Esophagus muscularis mucosa (tissue), 4 donors: Measurements from ENCODE around the gene C2orf78.

Experiments
- EP300 ChIP-seq: sonication (generic); formaldehyde crosslinking; IDR thresholded peaks from one replicate; pipeline ENCODE4 v1.6.1; 2017; ENCODE audit warnings: antibody characterized with exemption
- POLR2A ChIP-seq: fragments of 450-650 bp; IDR thresholded peaks from one replicate; pipeline ENCODE4 v1.6.1; 2017; ENCODE audit warnings: antibody characterized with exemption, moderate library complexity, mild to moderate bottlenecking, low read depth
- TF ChIP-seq, protein P1 (sequence below), 3 experiments: fragments of 200-600 bp in 2 of 3; fragments of 450-650 bp in 1 of 3; sonication (generic) in 2 of 3; IDR thresholded peaks; one replicate each; pipeline ENCODE4 v1.5.1; 2017 to 2019; ENCODE audit warnings: antibody characterized with exemption in 3 of 3, mild to moderate bottlenecking in 2 of 3, moderate library complexity in 1 of 3

DNA sequence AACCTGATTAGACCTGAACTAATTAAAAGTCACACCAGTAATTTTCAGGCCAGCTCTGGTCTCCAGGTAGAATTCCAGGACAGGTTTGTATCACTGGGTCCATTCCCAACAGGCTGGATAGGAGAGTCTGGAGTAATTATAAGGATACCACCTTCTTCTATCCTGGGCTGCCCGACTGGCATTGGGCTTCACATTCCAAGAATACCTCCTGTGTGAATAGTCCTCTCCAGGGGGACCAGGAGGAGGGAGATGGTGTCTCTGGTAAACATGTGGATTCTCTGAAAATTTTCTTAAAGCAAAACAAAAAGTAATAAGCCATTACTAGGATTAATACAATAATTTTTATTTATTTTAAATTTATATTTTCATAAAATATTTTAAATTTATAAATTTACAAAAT is 21.4 kb upstream of the C2orf78 start:
- TF ChIP-seq, protein P1, sequence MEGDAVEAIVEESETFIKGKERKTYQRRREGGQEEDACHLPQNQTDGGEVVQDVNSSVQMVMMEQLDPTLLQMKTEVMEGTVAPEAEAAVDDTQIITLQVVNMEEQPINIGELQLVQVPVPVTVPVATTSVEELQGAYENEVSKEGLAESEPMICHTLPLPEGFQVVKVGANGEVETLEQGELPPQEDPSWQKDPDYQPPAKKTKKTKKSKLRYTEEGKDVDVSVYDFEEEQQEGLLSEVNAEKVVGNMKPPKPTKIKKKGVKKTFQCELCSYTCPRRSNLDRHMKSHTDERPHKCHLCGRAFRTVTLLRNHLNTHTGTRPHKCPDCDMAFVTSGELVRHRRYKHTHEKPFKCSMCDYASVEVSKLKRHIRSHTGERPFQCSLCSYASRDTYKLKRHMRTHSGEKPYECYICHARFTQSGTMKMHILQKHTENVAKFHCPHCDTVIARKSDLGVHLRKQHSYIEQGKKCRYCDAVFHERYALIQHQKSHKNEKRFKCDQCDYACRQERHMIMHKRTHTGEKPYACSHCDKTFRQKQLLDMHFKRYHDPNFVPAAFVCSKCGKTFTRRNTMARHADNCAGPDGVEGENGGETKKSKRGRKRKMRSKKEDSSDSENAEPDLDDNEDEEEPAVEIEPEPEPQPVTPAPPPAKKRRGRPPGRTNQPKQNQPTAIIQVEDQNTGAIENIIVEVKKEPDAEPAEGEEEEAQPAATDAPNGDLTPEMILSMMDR (IDR thresholded peaks at IDR 0.05) = no peak
- TF ChIP-seq EP300 = no peak
- TF ChIP-seq POLR2A = no peak
